CMK (cell line): ENCODE measurements around the gene SLC46A2.

Experiments
- DNase-seq: peaks from one replicate; pipeline ENCODE4 v3.0.0-alpha.2; 2010; ENCODE audit warnings: low read depth

Gene SLC46A2

GRCh38 chr9:112886351-112886750, 4.3 kb downstream of the SLC46A2 start:
- DNase-seq: no peak

- no peak for DNase-seq
Measured at GRCh38 chr9:112885324-112885723, 5.4 kb downstream of the SLC46A2 start.

GRCh38 chr9:112884721-112885120, 6.0 kb downstream of the SLC46A2 start:
- no peak for DNase-seq

DNA sequence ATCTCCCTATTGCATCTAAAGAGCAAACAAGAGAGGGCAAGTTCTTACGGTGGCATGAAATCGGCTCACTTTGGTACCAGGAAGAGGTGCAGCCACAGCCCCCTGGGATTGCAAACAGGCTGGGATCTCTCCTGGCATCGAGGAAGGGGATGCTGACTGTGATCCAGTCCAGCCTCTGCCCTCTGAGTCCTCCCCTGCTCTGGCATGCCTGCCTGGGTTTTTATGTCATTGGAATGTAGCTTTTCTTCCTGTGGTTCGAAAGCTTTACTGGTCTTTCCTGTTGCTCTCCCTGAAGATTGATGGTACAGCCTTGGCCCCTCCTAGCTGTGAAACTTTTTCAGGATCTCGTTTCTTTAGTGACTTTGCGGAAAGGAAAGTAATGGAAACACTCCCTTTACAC, 6.6 kb downstream of the SLC46A2 start:
- DNase-seq: no peak

DNA sequence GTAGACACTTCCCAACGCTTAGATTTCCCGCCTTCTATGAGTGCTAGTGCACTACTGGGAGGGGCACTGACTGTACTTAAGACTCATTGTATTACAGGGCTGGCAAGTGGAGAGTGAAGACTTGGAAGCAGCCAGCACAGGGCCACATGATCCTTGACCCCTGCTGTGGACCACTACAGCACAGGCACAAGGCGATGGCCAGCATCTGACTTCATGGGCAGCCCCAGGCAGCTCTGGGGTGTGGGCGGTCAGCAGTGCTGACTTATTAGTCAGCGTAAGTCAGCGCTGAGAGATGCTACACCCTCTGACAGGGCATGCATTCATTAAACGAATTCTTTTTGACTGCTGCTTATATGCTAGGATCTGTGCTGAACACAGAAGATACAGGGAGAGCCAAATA, 9.3 kb downstream of the SLC46A2 start:
- no peak for DNase-seq

DNA sequence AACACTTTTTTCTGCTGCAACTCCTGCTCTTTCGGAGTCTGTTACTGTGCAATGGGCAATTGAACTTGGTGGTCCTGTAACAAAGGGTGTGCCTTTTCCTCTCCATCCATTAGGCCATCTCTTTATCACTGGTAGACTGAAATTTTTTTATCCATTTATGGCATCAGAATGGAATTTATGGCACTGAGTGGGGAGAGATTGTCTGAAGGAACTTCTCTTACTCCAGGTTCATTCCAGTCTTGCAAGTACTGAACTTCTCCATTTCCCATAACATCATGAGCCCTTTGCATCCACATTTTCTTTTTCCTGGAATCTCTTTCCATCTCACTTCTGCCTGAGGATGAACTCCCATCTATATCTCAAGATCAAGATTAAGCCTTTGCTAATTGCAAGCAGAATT, 10.0 kb downstream of the SLC46A2 start:
- DNase-seq: no peak

- DNase-seq: no peak
Measured at GRCh38 chr9:112878752-112879151, 11.9 kb downstream of the SLC46A2 start.

DNA sequence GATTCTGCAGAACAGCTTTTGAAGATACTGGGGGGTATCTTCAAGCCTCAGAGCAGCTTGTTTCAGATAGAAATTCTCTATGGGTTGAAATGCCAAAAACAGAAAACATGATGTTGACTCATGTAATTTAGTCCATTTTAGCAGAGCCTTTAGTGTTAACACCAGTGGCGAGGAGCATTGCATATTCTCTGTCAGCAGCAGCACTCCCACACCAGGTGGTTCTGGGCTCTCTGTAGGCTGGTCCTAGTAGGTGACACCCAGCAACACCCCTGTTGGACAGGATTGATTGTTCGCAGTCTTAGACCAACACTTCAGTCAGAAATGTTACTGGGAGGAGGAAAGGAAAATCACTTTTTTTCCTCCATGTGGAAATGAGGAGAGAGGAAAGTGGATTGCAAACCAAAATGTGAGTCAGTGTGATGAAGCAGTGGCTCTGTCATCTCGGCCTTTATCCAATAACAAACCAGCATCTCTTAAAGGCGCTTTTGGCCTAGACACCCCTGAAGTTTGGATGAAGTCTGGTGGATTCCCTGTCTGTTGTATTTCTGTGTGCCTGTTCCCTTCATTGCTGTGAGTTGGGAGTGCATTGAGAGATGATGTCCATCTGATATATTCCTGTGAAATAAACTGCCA, 16.8 kb downstream of the SLC46A2 start:
- DNase-seq: no peak

DNA sequence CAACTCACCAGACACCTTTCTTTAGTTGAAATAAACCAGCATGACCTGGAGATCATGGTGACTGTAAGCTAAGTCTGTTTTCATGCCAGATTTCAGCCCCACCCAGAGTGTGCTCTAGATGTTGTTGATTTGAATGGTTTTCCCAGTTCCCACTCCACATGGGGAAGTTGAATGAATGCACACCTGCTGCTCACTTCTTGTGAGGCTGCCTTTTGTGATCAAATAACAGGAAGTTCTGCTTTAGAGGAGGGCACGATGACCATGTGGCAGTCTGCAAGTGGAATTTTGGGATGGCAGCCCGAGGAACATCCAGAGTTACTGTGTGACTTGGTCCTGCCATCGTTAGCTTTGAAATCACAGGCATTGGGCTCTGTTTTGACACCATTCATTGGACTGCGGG, 18.7 kb downstream of the SLC46A2 start:
- DNase-seq: no peak

GRCh38 chr9:112870556-112870955, 20.1 kb downstream of the SLC46A2 start:
- DNase-seq: no peak

- no peak for DNase-seq
Measured at GRCh38 chr9:112869917-112870316, 20.8 kb downstream of the SLC46A2 start.

- no peak for DNase-seq
Measured at GRCh38 chr9:112869041-112869529, 21.6 kb downstream of the SLC46A2 start.

- DNase-seq: no peak
Measured at GRCh38 chr9:112868461-112868860, 22.2 kb downstream of the SLC46A2 start.

GRCh38 chr9:112867275-112867991, 23.2 kb downstream of the SLC46A2 start:
- no peak for DNase-seq

DNA sequence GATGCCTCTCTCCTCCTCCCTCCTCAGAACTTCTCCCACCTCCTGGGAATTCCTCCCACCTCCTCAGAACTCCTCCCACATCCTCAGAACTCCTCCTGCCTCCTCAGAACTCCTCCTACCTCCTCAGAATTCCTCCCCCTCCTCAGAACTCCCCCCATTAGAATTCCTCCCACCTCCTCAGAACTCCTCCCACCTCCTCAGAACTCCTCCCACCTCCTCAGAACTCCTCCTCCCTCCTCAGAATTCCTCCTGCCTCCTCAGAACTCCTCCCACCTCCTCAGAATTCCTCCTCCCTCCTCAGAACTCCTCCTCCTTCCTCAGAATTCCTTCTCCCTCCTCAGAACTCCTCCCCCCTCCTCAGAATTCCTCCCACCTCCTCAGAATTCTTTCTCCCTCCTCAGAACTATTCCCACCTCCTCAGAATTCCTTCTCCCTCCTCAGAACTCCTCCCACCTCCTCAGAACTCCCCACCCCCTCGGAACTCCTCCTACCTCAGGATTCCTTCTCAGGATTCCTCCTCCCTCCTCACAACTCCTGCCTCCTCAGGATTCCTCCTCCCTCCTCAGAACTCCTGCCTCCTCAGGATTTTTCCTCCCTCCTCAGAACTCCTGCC, 23.9 kb downstream of the SLC46A2 start:
- no peak for DNase-seq

DNA sequence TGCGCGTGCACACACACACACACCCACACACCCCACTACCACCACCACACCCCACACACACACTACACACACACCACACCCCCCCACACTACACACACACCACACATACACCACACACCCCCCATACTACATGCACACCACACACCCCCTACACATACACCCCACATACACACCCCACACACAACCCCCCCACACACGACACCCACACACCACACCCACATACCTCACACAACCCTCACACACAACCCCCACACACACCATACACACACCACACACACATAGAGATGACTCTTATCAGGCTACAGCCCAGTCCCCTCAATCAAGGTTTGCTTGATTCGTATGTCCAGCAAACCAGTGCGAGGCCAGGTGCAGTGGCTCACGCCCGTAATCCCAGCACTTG, 25.7 kb downstream of the SLC46A2 start:
- no peak for DNase-seq

- no peak for DNase-seq
Measured at GRCh38 chr9:112864403-112864802, 26.3 kb downstream of the SLC46A2 start.

GRCh38 chr9:112863746-112864145, 26.9 kb downstream of the SLC46A2 start:
- no peak for DNase-seq

- DNase-seq: no peak
Measured at GRCh38 chr9:112863214-112863613, 27.5 kb downstream of the SLC46A2 start.

DNA sequence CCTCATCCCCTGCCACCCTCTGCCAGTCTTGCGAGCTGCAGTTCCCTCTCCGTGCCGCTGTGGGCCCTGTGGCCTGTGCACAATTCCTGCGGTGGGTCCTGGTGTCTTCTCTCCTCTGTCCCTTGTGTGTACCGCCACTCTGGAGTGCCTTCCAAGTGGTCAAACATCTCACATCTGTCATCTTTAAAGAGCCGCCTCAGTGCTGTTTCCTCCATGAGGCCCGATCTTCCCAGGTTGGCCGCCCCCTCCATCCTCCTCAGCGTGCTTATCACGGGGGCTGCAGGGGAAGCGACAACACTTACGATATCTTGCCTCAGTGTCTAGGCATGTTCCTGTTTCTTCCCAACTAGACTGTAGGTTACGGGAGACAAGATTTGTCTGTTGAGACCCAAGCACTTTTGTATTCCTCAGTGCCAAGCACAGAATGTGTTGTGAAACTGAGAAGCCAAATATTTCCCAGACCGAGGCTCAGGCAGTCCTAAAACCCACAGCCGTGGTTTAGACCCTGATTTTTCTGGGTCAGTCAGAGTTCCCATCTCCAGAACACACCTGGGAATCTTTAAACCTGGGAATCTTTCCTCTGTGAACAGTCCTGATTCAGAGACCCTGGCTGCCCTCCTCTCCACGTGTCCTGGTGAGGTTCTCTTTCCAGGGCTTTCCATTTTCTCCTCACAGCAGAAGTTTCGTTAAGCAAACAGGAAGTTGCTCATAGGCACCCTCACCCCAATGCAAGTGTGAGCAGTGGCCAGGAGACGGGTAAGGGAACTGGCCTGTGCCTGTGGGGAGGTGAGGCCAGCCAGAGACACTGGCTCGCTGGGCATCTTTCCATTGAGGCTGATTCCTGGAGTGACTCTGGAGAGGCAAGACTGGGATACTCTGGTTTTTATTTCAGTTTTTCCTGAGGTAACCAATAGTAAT, 28.8 kb downstream of the SLC46A2 start:
- DNase-seq: peak; percentile 52

- DNase-seq: no peak
Measured at GRCh38 chr9:112861155-112861554, 29.5 kb downstream of the SLC46A2 start.

GRCh38 chr9:112860451-112860850, 30.2 kb downstream of the SLC46A2 start:
- DNase-seq: no peak
